ENCODE data around the gene KCNQ5.

Gene KCNQ5

GRCh38 chr6:72675396-72675795, 53.5 kb downstream of the KCNQ5 start:
- DNase-seq (ENCODE audit: low read depth in 4 of 4, low spot score in 1 of 4), result no peak

- no peak for DNase-seq (ENCODE audit: low read depth in 4 of 4, low spot score in 1 of 4)
Measured at GRCh38 chr6:72676995-72677394, 55.1 kb downstream of the KCNQ5 start.

GRCh38 chr6:72677740-72678139, 55.9 kb downstream of the KCNQ5 start:
- no peak for DNase-seq (ENCODE audit: low read depth in 4 of 4, low spot score in 1 of 4)

- no peak for DNase-seq (ENCODE audit: low read depth in 4 of 4, low spot score in 1 of 4)
Measured at GRCh38 chr6:72683797-72684196, 61.9 kb downstream of the KCNQ5 start.

GRCh38 chr6:72689107-72689954, 67.5 kb downstream of the KCNQ5 start:
- DNase-seq (ENCODE audit: low read depth in 4 of 4, low spot score in 1 of 4), result no peak

- DNase-seq (ENCODE audit: low read depth in 4 of 4, low spot score in 1 of 4), result no peak
Measured at GRCh38 chr6:72691249-72691648, 69.4 kb downstream of the KCNQ5 start.

- DNase-seq (ENCODE audit: low read depth in 4 of 4, low spot score in 1 of 4), result no peak
Measured at GRCh38 chr6:72696055-72696454, 74.2 kb downstream of the KCNQ5 start.

GRCh38 chr6:72699159-72699558, 77.3 kb downstream of the KCNQ5 start:
- no peak for DNase-seq (ENCODE audit: low read depth in 4 of 4, low spot score in 1 of 4)

- no peak for DNase-seq (ENCODE audit: low read depth in 4 of 4, low spot score in 1 of 4)
Measured at GRCh38 chr6:72702421-72702820, 80.6 kb downstream of the KCNQ5 start.

- no peak for DNase-seq (ENCODE audit: low read depth in 4 of 4, low spot score in 1 of 4)
Measured at GRCh38 chr6:72703093-72703492, 81.2 kb downstream of the KCNQ5 start.

- DNase-seq (ENCODE audit: low read depth in 4 of 4, low spot score in 1 of 4), result no peak
Measured at GRCh38 chr6:72704979-72705378, 83.1 kb downstream of the KCNQ5 start.

- DNase-seq (ENCODE audit: low read depth in 4 of 4, low spot score in 1 of 4), result no peak
Measured at GRCh38 chr6:72709431-72709830, 87.6 kb downstream of the KCNQ5 start.

GRCh38 chr6:72711731-72712130, 89.9 kb downstream of the KCNQ5 start:
- no peak for DNase-seq (ENCODE audit: low read depth in 4 of 4, low spot score in 1 of 4)

GRCh38 chr6:72712910-72713309, 91.0 kb downstream of the KCNQ5 start:
- DNase-seq (ENCODE audit: low read depth in 4 of 4, low spot score in 1 of 4), result no peak

GRCh38 chr6:72715119-72715518, 93.3 kb downstream of the KCNQ5 start:
- DNase-seq (ENCODE audit: low read depth in 4 of 4, low spot score in 1 of 4), result no peak

GRCh38 chr6:72716916-72717315, 95.1 kb downstream of the KCNQ5 start:
- no peak for DNase-seq (ENCODE audit: low read depth in 4 of 4, low spot score in 1 of 4)

- DNase-seq (ENCODE audit: low read depth in 4 of 4, low spot score in 1 of 4), result no peak
Measured at GRCh38 chr6:72720464-72720863, 98.6 kb downstream of the KCNQ5 start.

GRCh38 chr6:72721346-72721745, 99.5 kb downstream of the KCNQ5 start:
- no peak for DNase-seq (ENCODE audit: low read depth in 4 of 4, low spot score in 1 of 4)

- DNase-seq (ENCODE audit: low read depth in 4 of 4, low spot score in 1 of 4), result no peak
Measured at GRCh38 chr6:72724545-72724944, 102.7 kb downstream of the KCNQ5 start.

GRCh38 chr6:72728706-72729343, 107.0 kb downstream of the KCNQ5 start:
- no peak for DNase-seq (ENCODE audit: low read depth in 4 of 4, low spot score in 1 of 4)

GRCh38 chr6:72733045-72733444, 111.2 kb downstream of the KCNQ5 start:
- no peak for DNase-seq (ENCODE audit: low read depth in 4 of 4, low spot score in 1 of 4)

- no peak for DNase-seq (ENCODE audit: low read depth in 4 of 4, low spot score in 1 of 4)
Measured at GRCh38 chr6:72738091-72738490, 116.2 kb downstream of the KCNQ5 start.

GRCh38 chr6:72739368-72739779, 117.5 kb downstream of the KCNQ5 start:
- DNase-seq (ENCODE audit: low read depth in 4 of 4, low spot score in 1 of 4), result no peak
